ENCODE results near the gene DDX60. TPM values are rescaled to one million over a fixed set of nuclear protein-coding genes. Genes with fewer than 3 reads are reported as not detected.

Gene DDX60
- total RNA-seq, 1 experiment from 2014 or later = 12.2 TPM

- Histone ChIP-seq H3K4me2 (no peak overlapping the region), H3K79me2 (ENCODE audit: low read depth) (no peaks in the 10 kb centered on the region), H3K36me3 (ENCODE audit: low read depth) (no peaks in the 10 kb centered on the region), H3K9me3 (ENCODE audit: insufficient read depth, low read depth) (no peaks in the 10 kb centered on the region), H3K4me1 (replicated peaks; ENCODE audit: insufficient read depth) (no peaks in the 10 kb centered on the region), H3K4me3 (no peak overlapping the region), H3K27ac (no peak overlapping the region), H3K27me3 (ENCODE audit: insufficient read depth, low read depth) (no peaks in the 10 kb centered on the region), H2AFZ (no peak overlapping the region), H3K9me2 (ENCODE audit: insufficient read depth) (no peaks in the 10 kb centered on the region), H3F3A (ENCODE audit: insufficient read depth, low read depth) (no peaks in the 10 kb centered on the region), H4K20me1 (ENCODE audit: insufficient read depth) (no peaks in the 10 kb centered on the region)
- CTCF ChIA-PET = no interaction called here
- TF ChIP-seq EZH2 (IDR thresholded peaks at IDR 0.05; ENCODE audit: low read depth) (no peak), CTCF (conservative IDR thresholded peaks at IDR 0.05) (no peak)
- BruUV-seq (replicated peaks) = no TSS peak
- POLR2A ChIA-PET (ENCODE audit: unreplicated experiment) = interaction anchor here (0.6 kb wide), 1 partner anchor 237 kb away, joined by 5 read pairs; no protein-coding TSS in a partner anchor
- intact Hi-C loops (cut with micrococcal nuclease; ENCODE audit: unreplicated experiment) = no loop called here
- DNase-seq = no peak
Observed at GRCh38 chr4:168274871-168275270, 43.7 kb downstream of the DDX60 start.

DNA sequence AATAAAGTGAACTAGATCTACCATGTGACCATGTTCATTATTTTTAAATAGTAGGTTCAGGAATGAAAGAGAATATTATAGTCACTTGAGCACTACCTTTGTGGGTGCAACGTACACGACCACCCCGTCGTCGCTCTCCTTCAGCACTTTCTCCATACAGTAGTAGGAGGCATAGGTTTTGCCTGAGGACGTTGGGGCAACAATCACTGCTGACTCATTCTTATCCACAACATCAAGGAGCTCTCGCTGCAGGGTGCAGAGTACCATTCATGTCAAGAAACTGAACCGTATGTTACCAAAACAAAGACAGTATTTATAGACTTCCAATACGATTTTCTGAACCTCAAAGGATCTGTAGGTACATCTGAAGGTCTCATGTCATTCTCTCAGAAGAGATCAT is 44.7 kb downstream of the DDX60 start:
- Histone ChIP-seq H3K27me3 (ENCODE audit: insufficient read depth, low read depth) (no peaks in the 10 kb centered on the region), H3K36me3 (ENCODE audit: low read depth) (no peaks in the 10 kb centered on the region), H4K20me1 (ENCODE audit: insufficient read depth) (no peaks in the 10 kb centered on the region), H3K27ac (no peak overlapping the region), H3K4me2 (no peak overlapping the region), H3K9me3 (ENCODE audit: insufficient read depth, low read depth) (no peaks in the 10 kb centered on the region), H3K9me2 (ENCODE audit: insufficient read depth) (no peaks in the 10 kb centered on the region), H3K79me2 (ENCODE audit: low read depth) (no peaks in the 10 kb centered on the region), H3F3A (ENCODE audit: insufficient read depth, low read depth) (no peaks in the 10 kb centered on the region), H3K4me3 (no peak overlapping the region), H2AFZ (no peak overlapping the region), H3K4me1 (replicated peaks; ENCODE audit: insufficient read depth) (no peaks in the 10 kb centered on the region)
- TF ChIP-seq CTCF (conservative IDR thresholded peaks at IDR 0.05) (no peak), EZH2 (IDR thresholded peaks at IDR 0.05; ENCODE audit: low read depth) (no peak)
- ChIA-PET CTCF (no interaction called here), POLR2A (ENCODE audit: unreplicated experiment) (no interaction called here)
- DNase-seq = no peak
- no TSS peak for BruUV-seq (replicated peaks)
- intact Hi-C loops (cut with micrococcal nuclease; ENCODE audit: unreplicated experiment) = no loop called here

GRCh38 chr4:168272488-168272887 is 46.1 kb downstream of the DDX60 start:
- intact Hi-C loops (cut with micrococcal nuclease; ENCODE audit: unreplicated experiment) = no loop called here
- H2AFZ ChIP-seq = no peak overlapping the region
- TF ChIP-seq EZH2 (IDR thresholded peaks at IDR 0.05; ENCODE audit: low read depth) (no peak), CTCF (conservative IDR thresholded peaks at IDR 0.05) (no peak)
- no peaks in the 10 kb centered on the region for H3K9me2 ChIP-seq (ENCODE audit: insufficient read depth)
- no peaks in the 10 kb centered on the region for H3K36me3 ChIP-seq (ENCODE audit: low read depth)
- H3K79me2 ChIP-seq (ENCODE audit: low read depth) = no peaks in the 10 kb centered on the region
- POLR2A ChIA-PET (ENCODE audit: unreplicated experiment) = no interaction called here
- no peaks in the 10 kb centered on the region for H3K4me1 ChIP-seq (replicated peaks; ENCODE audit: insufficient read depth)
- no peak overlapping the region for H3K27ac ChIP-seq
- CTCF ChIA-PET = no interaction called here
- BruUV-seq (replicated peaks) = no TSS peak
- no peaks in the 10 kb centered on the region for H3K9me3 ChIP-seq (ENCODE audit: insufficient read depth, low read depth)
- H3K4me3 ChIP-seq = no peak overlapping the region
- H3K4me2 ChIP-seq = no peak overlapping the region
- H4K20me1 ChIP-seq (ENCODE audit: insufficient read depth) = no peaks in the 10 kb centered on the region
- H3F3A ChIP-seq (ENCODE audit: insufficient read depth, low read depth) = no peaks in the 10 kb centered on the region
- H3K27me3 ChIP-seq (ENCODE audit: insufficient read depth, low read depth) = no peaks in the 10 kb centered on the region
- DNase-seq = no peak

Data from PC-9 (cell line).